HG03159 (cell line): ENCODE results near the gene HNF1B.
A peak's percentile ranks its signal among the peaks of the same experiment; 100 is the strongest.

ENCODE experiments used
- ATAC-seq: cut with Tn5 transposase; IDR thresholded peaks from one replicate; pipeline ENCODE4 v1.9.1; 2021; ENCODE audit warnings: mild to moderate bottlenecking, moderate library complexity; ENCODE audit not compliant: unreplicated experiment

Gene HNF1B

DNA sequence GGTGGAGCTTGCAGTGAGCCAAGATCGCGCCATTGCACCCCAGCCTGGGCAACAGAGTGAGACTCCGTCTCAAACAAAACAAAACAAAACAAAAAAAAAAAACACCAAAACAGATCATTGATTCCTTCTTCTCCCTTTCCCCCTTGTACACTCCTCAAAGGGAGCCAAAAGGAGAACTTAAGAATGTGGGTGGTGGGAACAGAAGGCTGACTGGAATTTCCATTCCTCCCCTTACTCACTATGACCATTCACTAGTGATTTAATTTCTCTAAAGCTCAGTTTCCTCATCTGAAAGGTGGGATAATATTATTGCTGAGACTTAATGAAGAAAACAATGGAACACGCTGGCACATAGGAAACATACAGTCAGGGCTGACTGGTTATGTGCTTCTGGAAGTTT, 17.1 kb upstream of the HNF1B start:
- ATAC-seq, result no peak

DNA sequence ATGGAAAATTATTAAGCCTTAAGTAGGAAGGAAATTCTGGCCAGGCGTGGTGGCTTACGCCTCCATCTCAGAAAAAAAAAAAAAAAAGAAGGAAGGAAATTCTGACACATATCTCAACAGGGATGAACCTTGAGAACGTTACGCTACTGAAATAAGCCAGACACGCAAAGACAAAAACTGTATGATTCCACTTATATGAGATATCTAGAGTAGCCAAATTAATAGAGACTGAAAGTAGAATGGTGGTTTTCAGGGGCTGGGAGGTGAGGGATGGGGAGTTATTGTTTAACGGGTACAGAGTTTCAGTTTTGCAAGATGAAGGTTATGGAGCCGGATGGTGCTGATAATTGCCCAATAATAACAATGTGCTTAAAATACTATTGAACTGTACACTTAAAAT, 16.2 kb upstream of the HNF1B start:
- peak; percentile 49 for ATAC-seq

DNA sequence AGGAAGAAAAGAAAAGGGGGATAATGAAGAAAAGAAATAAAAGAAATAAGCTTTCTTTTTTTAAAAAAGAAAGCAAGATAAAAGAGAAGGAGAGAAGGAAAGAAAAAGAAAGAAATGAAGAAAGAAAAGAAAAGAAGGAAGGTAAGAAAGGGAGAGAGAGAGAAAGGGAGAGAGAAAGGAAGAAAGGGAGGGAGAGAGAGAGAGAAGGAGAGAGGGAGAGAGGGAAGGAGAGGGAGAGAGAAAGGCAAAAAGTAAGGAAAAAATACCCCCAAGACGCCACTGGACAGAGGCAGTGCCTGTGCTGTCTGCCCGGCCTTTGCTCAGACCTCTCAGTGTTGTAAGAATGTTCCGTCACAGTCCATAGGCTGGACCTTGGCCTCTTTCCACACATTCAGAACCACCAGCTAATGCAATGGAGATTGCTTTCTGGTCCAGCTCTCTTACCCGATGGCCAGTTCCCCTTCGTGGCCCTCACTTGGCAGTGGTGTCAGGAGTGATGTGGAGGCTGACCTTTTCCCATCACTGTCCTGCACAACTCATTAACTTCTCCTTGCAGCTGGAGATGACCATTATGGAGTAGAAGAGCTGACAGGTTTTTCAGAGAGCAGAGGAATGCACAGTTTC, 14.3 kb upstream of the HNF1B start:
- ATAC-seq, result no peak

DNA sequence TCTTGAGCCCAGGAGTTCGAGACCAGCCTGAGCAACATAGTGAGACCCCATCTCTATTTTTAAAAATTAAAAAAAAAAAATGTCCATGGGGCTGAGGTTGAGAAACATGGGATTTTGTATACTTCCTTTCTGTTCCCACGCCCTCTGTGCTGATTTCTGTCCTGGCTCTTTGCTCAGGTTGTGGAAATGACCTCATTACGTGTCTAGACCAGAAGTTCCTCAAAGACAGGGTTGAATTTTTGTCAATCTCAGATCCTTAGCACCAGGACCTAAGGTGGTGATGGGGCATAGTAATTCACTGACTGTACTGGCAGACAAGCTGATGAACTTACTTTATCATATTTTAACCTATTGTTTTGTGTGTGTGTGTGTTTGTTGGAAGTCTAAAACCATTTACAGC, 11.2 kb upstream of the HNF1B start:
- ATAC-seq, result no peak

DNA sequence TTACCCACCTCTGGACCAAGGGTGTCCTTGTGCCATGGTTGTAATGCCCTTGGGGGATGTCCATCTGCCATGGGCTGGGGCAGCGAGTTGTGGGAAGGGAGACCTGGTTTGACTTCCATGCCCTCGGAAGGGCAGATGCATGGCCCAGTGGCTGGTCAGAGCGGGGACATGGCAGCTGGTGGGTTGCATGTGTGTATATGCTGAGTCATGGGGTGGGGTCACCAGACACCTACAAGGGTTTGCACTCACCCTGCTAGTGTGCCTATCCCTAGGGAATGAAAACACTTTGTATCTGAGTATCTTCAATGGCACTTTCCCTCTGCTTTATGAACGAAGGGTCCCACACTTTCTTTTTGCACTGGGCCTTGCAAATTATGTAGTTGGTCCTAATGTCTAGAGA, 10.6 kb upstream of the HNF1B start:
- no peak for ATAC-seq

DNA sequence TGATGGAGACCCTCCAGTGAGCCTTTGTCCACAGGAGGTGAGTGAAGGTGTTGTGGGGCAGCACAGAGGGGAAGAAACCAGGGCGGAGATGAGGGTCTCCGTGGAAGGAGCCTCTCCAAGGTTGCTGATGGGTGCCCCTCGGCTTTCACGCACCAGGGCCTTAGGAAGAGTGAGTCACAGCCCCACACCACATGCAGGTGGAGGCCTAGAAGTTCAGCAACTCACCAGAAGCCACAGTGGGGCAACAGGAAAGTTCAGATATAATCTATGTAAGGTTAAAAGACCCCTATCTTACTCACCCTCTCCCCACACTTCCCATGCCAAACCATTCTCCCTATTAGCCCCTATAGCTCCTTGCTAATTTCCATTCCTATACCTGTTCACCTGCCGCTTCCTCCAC, 9.5 kb upstream of the HNF1B start:
- no peak for ATAC-seq

DNA sequence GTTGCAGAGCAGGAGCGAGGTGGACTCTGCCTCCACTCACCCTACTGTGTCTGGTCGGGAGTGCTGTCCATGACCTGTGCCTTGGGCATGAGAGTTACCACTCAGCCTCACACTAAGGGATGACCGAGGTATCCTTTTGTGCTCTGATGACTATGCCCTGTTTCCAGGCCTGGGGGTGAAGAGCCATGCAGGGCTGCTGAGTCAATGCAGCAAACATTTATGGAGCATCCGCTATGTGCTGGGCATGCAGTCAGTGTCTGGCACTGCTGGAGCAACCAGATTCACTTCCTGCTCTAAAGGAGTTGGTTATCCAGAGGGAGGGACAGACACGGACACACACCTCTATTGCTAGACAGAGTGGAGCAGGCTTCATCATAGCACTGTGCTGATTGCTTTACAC, 7.6 kb upstream of the HNF1B start:
- ATAC-seq, result no peak

DNA sequence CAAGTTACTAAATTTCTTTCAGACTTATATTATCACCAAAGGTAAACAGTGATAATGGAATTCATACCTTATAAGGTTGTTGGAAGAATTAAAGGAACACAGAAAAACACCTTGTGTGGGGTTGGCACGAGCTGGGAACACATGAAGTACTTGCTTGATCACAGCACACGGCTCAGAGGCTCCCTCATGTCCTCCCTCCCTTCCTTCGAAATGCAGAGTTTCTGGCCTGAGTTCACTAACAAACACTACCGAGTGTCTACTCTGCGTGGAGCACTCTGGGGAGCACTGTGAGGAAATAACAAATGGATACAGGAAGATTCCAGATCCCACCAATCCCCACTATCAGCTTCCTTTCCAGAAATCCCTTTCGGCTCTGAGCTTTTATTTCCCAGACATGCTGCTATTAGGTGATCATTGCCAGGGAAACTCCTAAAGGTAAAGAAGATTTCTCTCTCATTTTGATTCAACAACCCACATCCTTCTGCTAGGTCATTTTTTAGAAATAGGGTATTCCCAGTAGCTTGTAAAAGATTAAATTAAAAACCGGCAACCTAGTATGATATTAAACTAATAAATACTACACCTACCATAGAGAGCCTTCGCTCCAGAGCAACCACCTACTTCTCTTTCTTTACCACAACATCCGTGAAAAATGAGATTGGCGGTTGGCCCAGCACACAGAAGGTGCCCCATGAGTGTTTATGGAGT, 6.1 kb upstream of the HNF1B start:
- no peak for ATAC-seq

DNA sequence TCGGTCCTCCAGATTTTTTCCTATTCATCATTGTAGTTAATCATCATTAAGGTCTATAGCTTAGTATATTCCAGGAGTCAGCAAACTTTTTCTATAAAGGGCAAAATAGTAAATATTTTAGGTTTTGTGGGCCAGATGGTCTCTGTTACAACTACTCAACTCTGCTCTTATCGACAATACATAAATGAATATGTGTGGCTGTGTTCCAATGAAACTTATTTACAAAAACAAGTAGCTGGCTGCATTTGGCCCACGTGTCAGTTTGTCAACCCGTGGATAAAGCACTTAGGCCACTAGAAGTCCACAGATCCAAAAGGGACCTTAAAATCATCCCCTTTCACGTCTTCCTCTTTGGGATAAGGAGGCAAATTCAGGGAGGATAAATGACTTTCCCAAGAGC, 5.4 kb upstream of the HNF1B start:
- ATAC-seq, result no peak

DNA sequence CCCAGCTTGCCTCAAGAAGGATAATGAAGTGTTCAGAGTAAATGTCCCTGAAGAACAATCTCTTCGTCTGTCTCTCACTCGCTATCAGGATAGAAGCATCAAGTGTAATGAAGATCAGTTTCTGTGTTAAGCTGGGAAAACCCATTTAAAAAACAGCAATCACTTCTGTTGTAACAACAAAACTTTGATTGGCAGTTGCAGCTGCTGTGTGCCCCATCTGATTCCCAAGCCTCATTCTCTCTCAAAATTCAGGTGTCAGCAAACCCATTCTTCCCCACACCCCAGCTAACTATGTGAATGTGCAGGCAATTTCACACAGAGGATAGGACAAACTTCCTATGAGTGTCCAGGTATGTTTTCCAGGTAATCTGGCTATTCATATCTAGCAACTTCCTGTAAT, 2.4 kb upstream of the HNF1B start:
- ATAC-seq, result no peak

DNA sequence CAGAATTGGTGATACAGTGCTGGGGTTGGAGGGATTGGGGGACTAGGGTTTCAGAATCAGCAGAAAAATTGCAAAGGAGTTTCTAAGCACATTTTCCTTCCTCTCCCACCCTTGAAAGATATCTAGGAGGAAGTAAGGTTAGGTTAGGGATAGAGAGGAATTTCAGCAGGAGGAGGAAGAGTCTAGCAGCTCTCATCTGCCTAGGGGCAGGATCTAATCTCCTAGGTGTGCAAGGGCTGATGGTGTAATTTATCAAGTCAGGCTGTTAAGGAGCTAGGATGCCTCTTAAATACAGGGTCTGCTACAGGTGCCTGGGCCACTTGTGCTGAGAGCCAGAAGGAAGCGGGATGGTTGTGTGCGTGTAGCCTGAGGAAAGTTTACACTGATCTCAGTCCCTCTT, 1.8 kb upstream of the HNF1B start:
- no peak for ATAC-seq

DNA sequence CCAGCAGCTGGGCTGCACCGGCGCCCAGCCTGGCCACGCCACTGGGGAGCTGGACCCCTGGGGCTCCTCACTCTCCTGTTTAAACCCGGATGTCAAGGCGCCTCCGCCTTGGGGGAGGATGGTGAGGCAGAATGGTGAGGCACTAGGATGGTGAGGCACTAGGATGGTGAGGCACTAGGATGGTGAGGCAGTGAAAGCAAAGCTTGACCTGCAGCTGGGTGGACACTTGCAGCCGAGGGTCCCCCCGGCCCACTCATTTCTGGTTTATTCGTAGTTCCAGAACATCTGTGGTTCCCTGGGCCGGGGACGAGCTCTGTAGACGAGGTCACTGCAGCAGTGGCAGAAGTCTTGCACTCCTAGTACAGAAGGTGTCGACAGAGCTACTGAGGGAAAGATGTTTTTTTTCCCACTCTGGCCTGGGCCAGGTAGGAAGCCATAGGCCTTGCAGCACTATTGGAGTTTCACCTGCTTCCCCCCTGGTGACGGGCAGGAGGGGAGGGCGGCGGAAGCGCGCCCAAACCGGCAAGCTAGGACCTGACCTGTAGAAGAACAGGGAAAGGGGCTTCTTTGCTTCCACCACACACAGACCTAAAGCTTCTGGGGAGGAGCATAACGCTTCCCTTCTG, 1.1 kb upstream of the HNF1B start:
- no peak for ATAC-seq

DNA sequence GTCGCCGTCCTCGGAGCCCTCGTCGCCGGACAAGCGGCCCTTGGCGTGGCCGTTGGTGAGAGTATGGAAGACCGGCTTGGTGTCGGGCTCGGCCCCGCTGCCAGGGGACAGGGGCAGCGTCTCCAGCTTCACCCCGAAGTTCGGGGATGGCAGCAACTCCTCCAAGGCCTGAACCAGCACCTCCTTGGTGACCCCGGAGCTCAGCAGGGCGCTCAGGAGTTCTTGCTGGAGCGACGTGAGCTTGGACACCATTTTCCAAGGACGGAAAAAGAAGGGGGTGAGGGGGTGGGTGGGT, 279 bp downstream of the HNF1B start:
- ATAC-seq, result no peak

DNA sequence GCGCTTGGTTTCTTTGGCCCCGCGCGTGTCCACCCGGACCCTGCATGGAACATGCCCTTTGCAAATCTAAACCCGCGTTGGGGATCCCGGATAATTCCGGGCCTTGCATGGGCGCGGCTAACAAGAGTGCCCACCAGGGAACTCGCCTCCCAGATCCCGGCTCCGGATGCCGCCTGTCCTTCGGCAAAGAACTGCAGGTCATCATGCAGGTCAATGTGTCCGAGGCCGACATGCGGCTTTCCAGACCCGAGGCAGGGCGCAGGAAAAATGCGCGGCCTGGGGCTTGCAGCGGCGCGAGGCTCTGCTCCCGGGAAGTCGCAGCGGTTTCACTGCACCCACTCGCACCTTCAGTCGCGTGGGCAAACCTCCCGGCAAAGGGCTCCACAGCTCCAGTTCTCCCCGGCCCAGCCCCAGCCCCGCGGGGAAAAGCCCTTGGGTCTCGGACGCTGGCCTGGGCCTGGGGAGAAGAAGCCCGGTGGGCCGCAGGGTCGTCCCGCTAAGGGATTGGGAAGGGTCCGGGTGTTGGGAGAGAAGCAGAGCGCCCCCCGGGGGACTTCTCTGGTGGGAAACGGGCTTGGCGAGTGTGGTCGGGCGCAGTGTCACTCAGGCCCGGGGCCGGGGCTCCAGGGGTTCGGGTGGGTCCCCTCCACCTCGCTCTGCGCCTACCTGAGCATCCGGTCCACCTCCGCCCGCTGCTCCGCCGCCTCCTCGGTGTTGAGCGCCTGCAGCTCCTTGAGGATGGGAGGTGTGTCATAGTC, 805 bp downstream of the HNF1B start:
- peak; percentile 12 for ATAC-seq

DNA sequence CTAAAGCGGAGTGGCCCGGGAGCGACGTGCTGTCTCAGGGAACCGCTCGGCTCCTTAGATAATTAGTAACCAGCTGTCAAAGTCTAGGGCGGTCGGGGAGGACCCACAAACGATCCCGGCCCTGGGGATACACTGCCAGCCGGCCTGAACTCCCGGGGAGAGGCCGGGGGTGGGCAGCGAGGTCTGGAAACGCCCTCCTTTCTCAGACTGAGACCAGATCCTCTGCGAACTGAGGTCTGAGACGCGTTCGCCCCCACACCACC, 1.3 kb downstream of the HNF1B start:
- no peak for ATAC-seq

DNA sequence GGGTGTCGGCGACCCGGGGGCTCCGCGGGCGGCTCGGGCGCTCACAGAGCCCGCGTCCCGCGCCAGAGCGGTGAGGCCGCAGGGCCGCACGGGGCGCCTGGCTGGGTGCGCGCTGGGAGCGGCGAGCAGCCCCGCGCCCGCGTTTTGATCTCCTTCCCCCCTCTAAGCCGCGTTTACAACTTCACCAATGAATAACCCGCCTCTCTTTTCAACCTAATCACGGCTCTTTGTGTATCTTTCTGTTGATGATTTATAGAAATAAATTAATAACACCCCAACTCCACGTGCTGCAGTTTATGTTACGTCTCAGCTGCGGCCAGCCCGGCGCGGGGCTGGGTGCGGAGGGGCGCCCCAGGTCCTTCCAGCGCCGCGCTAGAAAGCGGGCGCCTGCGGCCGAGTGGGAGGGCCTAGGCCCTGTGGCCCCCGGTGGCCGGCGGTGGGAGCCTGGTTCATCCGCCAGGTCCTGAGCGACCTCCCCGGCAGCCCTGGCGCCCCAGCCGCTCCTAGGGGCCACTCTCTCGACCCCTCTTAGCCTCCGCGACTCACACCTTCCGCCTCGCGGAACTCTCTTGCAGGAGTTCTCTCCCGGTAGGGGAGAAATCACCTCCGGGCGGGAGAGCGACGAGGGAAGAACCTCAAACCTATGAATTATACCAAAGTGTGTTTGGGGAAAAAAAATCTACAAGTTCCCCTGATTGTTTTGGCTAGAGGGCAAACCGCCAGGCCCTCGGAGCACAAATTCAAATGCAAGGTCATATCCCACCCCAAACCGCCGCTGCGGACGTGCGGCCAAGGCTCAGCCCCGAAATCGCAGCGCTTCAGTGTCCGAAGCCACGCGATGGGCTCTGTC, 1.9 kb downstream of the HNF1B start:
- no peak for ATAC-seq

DNA sequence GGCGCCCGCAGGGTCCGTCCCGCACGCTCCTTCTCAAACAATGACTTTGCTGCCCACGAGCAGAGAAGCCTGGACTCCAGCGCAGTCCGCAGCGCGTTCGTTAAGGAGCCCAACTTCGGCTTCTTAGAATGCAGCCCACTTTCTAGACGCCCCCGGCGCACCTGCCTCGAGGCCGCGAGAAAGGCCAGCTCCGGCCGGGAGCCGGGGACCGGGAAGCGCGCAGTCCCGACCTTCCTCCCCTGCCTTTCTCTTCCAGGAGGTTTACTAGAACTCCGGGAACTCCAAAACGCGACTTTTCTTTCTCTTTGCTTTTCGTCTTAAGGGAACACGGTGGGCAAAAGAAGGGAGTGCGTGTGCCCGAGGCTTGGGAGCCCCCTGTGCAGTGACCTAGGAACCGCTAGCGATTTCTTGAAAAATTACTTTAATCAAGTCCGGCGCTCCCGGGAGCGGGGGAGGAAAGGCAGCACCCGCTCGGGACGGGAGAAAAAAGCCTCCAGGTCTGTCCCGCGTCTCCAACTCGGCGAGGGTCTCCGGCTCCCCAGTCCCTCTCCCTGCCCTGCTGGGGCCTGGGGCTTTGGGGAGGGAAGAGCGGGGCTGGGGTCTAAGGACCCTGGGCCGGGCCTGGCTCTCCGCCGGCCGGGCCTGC, 2.6 kb downstream of the HNF1B start:
- ATAC-seq, result no peak

DNA sequence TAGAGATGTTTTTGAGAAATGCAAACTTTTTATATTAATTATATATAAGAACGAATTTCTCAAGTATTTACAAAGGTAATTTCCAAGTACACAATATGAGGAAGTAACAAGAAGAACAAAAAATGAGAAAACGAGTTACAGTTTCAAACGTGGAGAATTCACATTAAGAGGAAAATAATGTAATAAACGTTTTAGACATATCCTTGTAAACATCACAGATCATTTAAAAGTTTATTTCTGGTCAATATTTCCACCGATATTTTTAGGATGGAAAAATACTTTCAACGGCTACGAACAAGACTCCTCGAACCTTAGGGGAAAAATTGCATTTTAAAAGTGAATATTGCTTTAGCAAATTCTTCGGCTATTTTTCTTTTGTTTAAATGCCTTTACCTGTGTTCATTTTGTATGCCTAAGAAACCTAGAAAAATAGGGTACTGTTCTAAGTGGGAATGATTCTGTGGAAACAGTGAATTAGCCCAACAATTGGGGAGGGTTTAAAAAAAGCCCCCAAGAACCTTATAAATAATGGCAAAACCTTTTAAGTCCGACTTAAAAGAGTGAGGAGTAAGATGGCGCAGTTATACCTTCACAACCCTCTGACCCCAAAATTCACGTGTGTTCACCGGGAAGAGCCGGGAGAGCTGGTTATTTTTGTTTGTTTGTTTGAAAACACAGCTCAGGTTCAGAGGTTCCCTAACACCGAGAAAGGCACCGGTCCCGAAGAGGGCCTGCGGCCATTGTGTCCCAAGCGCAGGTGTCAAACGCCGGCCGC, 3.3 kb downstream of the HNF1B start:
- no peak for ATAC-seq

DNA sequence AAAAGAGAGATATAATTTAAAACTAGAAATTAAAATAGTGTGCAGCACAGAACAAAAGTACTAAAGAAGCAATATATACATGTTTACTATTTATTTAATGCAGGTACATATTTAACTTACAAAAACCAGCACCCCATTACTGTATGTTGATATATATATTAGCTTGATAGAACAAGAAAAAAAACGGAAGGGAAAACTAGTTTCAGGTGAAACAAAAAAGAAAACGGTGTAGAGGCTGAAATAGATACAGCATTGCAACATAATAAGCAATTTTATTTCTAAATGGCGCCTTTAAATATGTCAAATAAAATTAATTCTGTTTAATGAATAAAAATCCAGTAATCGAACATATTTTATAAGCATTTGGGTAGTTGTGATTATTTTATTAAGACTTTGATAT, 3.9 kb downstream of the HNF1B start:
- ATAC-seq, result no peak

DNA sequence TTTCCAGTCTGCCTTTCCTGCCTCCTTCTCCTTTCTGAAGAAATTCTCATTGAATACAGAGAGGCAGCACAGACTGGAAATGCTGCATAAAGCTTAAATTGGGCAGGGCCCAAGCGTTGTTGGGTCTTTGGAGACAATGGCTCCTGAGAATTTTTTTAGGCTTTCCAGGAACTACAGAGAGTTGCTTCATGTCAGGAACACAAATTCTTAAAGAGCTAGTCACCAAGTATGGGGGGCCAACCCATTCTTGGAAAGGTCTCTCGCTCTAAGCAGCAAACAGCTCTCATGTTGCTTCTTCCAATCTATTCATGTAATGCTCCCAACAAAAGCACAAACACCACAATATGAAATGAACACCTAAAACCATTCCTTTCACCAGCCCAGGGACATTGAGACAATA, 6.9 kb downstream of the HNF1B start:
- ATAC-seq, result no peak
